ENCODE results near the gene PDE8B.

DNA sequence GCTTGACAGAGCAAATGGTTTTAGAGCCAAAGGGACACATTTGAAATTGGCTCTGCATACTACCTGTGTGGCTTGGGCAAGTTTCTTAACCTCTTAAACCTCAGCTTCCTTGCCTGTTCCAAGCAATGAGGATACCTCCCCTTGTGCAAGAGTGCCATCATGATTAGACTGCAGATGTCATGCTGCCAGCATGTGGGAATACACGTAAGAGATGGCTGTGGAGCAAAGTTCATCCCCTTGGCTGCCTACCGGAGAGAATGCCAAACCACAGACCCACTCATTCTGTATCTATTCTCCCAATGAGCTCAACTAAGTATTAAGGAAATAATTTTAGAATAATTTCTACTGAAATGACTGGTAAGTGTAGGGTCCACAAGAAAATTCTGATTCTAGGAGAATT lies 180.3 kb downstream of the PDE8B start:
- TF ChIP-seq, protein P1, sequence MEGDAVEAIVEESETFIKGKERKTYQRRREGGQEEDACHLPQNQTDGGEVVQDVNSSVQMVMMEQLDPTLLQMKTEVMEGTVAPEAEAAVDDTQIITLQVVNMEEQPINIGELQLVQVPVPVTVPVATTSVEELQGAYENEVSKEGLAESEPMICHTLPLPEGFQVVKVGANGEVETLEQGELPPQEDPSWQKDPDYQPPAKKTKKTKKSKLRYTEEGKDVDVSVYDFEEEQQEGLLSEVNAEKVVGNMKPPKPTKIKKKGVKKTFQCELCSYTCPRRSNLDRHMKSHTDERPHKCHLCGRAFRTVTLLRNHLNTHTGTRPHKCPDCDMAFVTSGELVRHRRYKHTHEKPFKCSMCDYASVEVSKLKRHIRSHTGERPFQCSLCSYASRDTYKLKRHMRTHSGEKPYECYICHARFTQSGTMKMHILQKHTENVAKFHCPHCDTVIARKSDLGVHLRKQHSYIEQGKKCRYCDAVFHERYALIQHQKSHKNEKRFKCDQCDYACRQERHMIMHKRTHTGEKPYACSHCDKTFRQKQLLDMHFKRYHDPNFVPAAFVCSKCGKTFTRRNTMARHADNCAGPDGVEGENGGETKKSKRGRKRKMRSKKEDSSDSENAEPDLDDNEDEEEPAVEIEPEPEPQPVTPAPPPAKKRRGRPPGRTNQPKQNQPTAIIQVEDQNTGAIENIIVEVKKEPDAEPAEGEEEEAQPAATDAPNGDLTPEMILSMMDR (IDR thresholded peaks at IDR 0.05; ENCODE audit: borderline replicate concordance, extremely low read depth, low read length, poor library complexity, severe bottlenecking): no peak
- no peak for TF ChIP-seq EZH2 (IDR thresholded peaks at IDR 0.05; ENCODE audit: borderline replicate concordance, low read depth, low read length, severe bottlenecking)
